Colonic mucosa (tissue), 4 donors: Measurements from ENCODE around the gene BRF1. TPM values are rescaled to one million over a fixed set of nuclear protein-coding genes. Genes with fewer than 3 reads are reported as not detected.
A peak's percentile ranks its signal among the peaks of the same experiment; 100 is the strongest.

Experiments
- DNase-seq: peaks from one replicate; pipeline ENCODE4 v3.0.0-alpha.2; 2020
- H3K27ac ChIP-seq: fragments of 200-600 bp; one replicate; pipeline ENCODE4 v1.8.0; 2021
- H3K27me3 ChIP-seq: fragments of 200-600 bp; one replicate; pipeline ENCODE4 v1.8.0; 2021
- H3K36me3 ChIP-seq: fragments of 200-600 bp; one replicate; pipeline ENCODE4 v1.8.0; 2021
- H3K4me1 ChIP-seq: fragments of 200-600 bp; one replicate; pipeline ENCODE4 v1.8.0; 2021; ENCODE audit warnings: mild to moderate bottlenecking
- H3K4me3 ChIP-seq: fragments of 200-600 bp; one replicate; pipeline ENCODE4 v1.8.0; 2021
- H3K9ac ChIP-seq, 2 donors: one replicate each; pipeline ENCODE4 v1.7.0; 2013; ENCODE audit warnings: control low read depth in 2 of 2, low read depth in 2 of 2, low read length in 2 of 2
- H3K9me3 ChIP-seq: fragments of 200-600 bp; one replicate; pipeline ENCODE4 v1.8.0; 2021
- intact Hi-C: fragments of 100-400 bp; cut with DNase I; formaldehyde crosslinking; loops from one replicate; pipeline ENCODE4 v1.14.1; 2022
- total RNA-seq, 2 donors: library from RNA; stranded (reverse); fragmentation: NEBNext Ultra II Directional in 1 of 2; extraction: Animal tissue kit (Norgen Biotek cat#: 25700) in 1 of 2; gene quantifications; one replicate each; pipeline ENCODE4 v1.2.1, GENCODE V29; 2021
- TF ChIP-seq, protein P1 (sequence below): fragments of 200-600 bp; IDR thresholded peaks from one replicate; pipeline ENCODE4 v1.8.0; 2022; ENCODE audit warnings: antibody characterized with exemption, mild to moderate bottlenecking
- donor health status: healthy.
- donor health status: DM: no; HTN: no; CAD: no.
- donor health status: DM: no; HTN: no; CAD: no.

Gene BRF1
- total RNA-seq, 2 donors from 2014 or later: 27.2 to 40.6 TPM

DNA sequence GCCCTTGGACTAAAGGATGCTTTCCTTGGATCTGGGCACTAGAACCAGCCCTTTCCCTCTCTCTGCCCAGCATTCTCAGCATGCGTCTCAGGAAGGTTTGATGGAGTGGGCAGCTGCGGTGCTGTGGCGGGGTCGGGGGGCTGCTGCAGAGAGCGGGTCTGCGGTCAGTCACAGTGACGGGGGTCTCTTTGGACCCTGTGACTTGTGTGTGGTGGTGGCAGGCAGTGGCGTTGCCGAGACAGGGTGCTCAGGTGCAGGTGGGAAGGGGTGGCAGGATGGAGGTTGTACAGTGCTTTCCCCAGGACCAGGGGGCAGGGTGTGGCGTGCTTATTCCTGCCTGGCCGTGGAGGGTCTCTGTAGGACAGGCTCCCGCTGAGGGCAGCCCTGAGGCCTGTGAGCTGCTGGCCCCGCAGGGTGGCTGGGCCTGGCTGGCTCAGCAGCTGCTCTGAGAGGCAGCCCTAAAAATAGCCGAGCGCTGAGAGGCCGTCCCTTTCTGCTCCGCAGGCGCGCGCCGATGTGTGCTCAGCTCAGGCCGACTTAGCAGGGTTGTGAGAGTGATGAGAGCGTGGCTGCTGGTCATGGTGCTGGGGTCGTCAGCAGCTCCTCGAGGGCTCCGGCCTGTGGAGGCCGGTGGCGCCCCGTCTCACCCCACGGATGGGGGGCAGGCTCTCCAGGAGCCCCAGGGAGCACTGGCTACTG is 23.4 kb upstream of the BRF1 start:
- no peak for DNase-seq
- no peaks in the 10 kb centered on the region for H3K4me1 ChIP-seq
- intact Hi-C loops: no loop called here

GRCh38 chr14:105323663-105324062 is 22.9 kb upstream of the BRF1 start:
- H3K4me3 ChIP-seq: no peak overlapping the region
- H3K27ac ChIP-seq: no peak overlapping the region
- H3K9ac ChIP-seq: no peak overlapping the region
- H3K27me3 ChIP-seq: no peaks in the 10 kb centered on the region
- intact Hi-C loops: no loop called here
- no peaks in the 10 kb centered on the region for H3K4me1 ChIP-seq
- TF ChIP-seq, protein P1, sequence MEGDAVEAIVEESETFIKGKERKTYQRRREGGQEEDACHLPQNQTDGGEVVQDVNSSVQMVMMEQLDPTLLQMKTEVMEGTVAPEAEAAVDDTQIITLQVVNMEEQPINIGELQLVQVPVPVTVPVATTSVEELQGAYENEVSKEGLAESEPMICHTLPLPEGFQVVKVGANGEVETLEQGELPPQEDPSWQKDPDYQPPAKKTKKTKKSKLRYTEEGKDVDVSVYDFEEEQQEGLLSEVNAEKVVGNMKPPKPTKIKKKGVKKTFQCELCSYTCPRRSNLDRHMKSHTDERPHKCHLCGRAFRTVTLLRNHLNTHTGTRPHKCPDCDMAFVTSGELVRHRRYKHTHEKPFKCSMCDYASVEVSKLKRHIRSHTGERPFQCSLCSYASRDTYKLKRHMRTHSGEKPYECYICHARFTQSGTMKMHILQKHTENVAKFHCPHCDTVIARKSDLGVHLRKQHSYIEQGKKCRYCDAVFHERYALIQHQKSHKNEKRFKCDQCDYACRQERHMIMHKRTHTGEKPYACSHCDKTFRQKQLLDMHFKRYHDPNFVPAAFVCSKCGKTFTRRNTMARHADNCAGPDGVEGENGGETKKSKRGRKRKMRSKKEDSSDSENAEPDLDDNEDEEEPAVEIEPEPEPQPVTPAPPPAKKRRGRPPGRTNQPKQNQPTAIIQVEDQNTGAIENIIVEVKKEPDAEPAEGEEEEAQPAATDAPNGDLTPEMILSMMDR: no peak
- H3K9me3 ChIP-seq: no peaks in the 10 kb centered on the region
- DNase-seq: no peak
- no peaks in the 10 kb centered on the region for H3K36me3 ChIP-seq

More for the DNA sequence above, 23.4 kb upstream of the BRF1 start:
- TF ChIP-seq, protein P1: no peak
- no peaks in the 10 kb centered on the region for H3K36me3 ChIP-seq
- no peak overlapping the region for H3K9ac ChIP-seq
- H3K27ac ChIP-seq: no peak overlapping the region
- H3K4me3 ChIP-seq: no peak overlapping the region
- H3K9me3 ChIP-seq: no peaks in the 10 kb centered on the region
- no peaks in the 10 kb centered on the region for H3K27me3 ChIP-seq

GRCh38 chr14:105322791-105323556 is 22.2 kb upstream of the BRF1 start:
- H3K4me1 ChIP-seq: no peaks in the 10 kb centered on the region
- TF ChIP-seq, protein P1: no peak
- no peaks in the 10 kb centered on the region for H3K36me3 ChIP-seq
- H3K27me3 ChIP-seq: no peaks in the 10 kb centered on the region
- no peaks in the 10 kb centered on the region for H3K9me3 ChIP-seq
- no peak overlapping the region for H3K4me3 ChIP-seq
- no peak for DNase-seq
- intact Hi-C loops: no loop called here
- no peak overlapping the region for H3K27ac ChIP-seq
- no peak overlapping the region for H3K9ac ChIP-seq

DNA sequence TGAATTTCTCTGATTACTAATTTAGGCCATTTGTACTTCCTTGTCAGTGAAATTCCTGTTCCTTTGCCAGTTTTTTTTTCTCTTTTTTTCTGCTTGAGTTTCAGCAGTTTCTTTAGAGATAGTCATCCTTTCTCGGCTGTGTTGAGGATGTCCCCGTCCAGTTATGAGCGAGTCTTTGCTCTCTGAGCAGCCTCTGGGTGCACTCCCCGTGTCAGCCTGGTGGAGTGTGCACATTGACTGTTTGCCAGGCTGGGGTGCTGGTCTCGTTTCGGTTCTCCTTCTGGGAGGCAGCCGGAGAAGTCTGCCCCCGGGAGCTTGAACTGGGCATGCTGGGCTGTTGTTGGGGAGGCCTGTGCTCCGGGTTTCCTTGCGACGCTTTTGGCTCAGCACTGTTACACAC is 16.7 kb upstream of the BRF1 start:
- Histone ChIP-seq H3K9me3 (no peaks in the 10 kb centered on the region), H3K4me1 (peaks cover 6% of the 10 kb centered on the region), H3K27me3 (no peaks in the 10 kb centered on the region), H3K36me3 (no peaks in the 10 kb centered on the region), H3K27ac (no peak overlapping the region), H3K9ac (peak overlapping the region in 1 of 2 donors; percentile 8), H3K4me3 (no peak overlapping the region)
- TF ChIP-seq, protein P1: no peak
- no peak for DNase-seq
- intact Hi-C loops: loop anchor here (5.0 kb wide), 1 partner anchor 70 kb away; the partner anchor contains the start of gene BTBD6

- no peak for DNase-seq
- no peaks in the 10 kb centered on the region for H3K36me3 ChIP-seq
- no peaks in the 10 kb centered on the region for H3K9me3 ChIP-seq
- peaks cover 6% of the 10 kb centered on the region for H3K4me1 ChIP-seq
- intact Hi-C loops: loop anchor here (5.0 kb wide), 1 partner anchor 70 kb away; the partner anchor contains the start of gene BTBD6
- H3K4me3 ChIP-seq: no peak overlapping the region
- TF ChIP-seq, protein P1: no peak
- H3K27me3 ChIP-seq: no peaks in the 10 kb centered on the region
- peak overlapping the region in 1 of 2 donors; percentile 8 for H3K9ac ChIP-seq
- H3K27ac ChIP-seq: no peak overlapping the region
Measured at GRCh38 chr14:105316968-105317510, 16.2 kb upstream of the BRF1 start.
